ENCODE measurements around the gene NGEF. TPM values are rescaled to one million over a fixed set of nuclear protein-coding genes. Genes with fewer than 3 reads are reported as not detected.

The NGEF gene
- total and polyA plus RNA-seq, 9 of the 15 experiments (the other 6 are each of a cell fraction or from before 2014, with no cell fraction given), result 0.07 to 0.17 (median 0.09) TPM; not detected in 6

GRCh38 chr2:232894746-232895145 is 118.3 kb downstream of the NGEF start (continued):
- TF ChIP-seq PBX2 (CRISPR knock-in tag; IDR thresholded peaks at IDR 0.05; ENCODE audit: low read depth), result no peak
- TF ChIP-seq PBX2 (tag; conservative IDR thresholded peaks at IDR 0.05; ENCODE audit: low read depth), result no peak
- TF ChIP-seq USF2 (CRISPR knock-in tag; IDR thresholded peaks at IDR 0.05), result no peak
- no peak for TF ChIP-seq CUX1 (CRISPR knock-in tag; IDR thresholded peaks at IDR 0.05)
- no peak for TF ChIP-seq NR2C2 (CRISPR knock-in tag; IDR thresholded peaks at IDR 0.05)
- no peak for TF ChIP-seq NR2C2 (tag; IDR thresholded peaks at IDR 0.05)
- no peak for TF ChIP-seq HEY1 (CRISPR knock-in tag; IDR thresholded peaks at IDR 0.05; ENCODE audit: borderline replicate concordance)

All from K562 (cell line).